Neutrophil (primary cell): ENCODE measurements around the gene STK38.

Experiments used
- H3K27ac ChIP-seq: fragments of 200-600 bp; sonication (generic); 2 replicates; pipeline ENCODE4 v1.5.1; 2016; ENCODE audit warnings: mild to moderate bottlenecking, moderate library complexity
- H3K27me3 ChIP-seq: fragments of 200-600 bp; sonication (generic); 2 replicates; pipeline ENCODE4 v1.6.0; 2016; ENCODE audit warnings: mild to moderate bottlenecking
- H3K36me3 ChIP-seq: fragments of 200-600 bp; sonication (generic); 2 replicates; pipeline ENCODE4 v1.5.1; 2017
- H3K4me1 ChIP-seq, 2 experiments: fragments of 200-600 bp in 1 of 2; sonication (generic) in 1 of 2; 1 replicate in 1 of 2; 2 replicates in 1 of 2; pipeline versions ENCODE4 v1.5.1 to v1.6.1; 2013 to 2016; ENCODE audit warnings: low read depth in 1 of 2, low read length in 1 of 2, mild to moderate bottlenecking in 1 of 2, moderate library complexity in 1 of 2; ENCODE audit not compliant: control insufficient read depth in 1 of 2, insufficient read depth in 1 of 2
- H3K4me3 ChIP-seq, 2 experiments: fragments of 200-600 bp in 1 of 2; sonication (generic) in 1 of 2; 1 replicate in 1 of 2; 2 replicates in 1 of 2; pipeline ENCODE4 v1.5.1; 2013 to 2016; ENCODE audit warnings: low read depth in 1 of 2, low read length in 1 of 2, mild to moderate bottlenecking in 1 of 2, moderate library complexity in 1 of 2
- H3K9me3 ChIP-seq: fragments of 200-600 bp; sonication (generic); 2 replicates; pipeline ENCODE4 v1.5.1; 2016
- CTCF ChIP-seq: fragments of 200-600 bp; sonication (generic); IDR thresholded peaks from 2 replicates; pipeline ENCODE4 v1.5.1; 2016; ENCODE audit warnings: antibody characterized with exemption

STK38 gene

DNA sequence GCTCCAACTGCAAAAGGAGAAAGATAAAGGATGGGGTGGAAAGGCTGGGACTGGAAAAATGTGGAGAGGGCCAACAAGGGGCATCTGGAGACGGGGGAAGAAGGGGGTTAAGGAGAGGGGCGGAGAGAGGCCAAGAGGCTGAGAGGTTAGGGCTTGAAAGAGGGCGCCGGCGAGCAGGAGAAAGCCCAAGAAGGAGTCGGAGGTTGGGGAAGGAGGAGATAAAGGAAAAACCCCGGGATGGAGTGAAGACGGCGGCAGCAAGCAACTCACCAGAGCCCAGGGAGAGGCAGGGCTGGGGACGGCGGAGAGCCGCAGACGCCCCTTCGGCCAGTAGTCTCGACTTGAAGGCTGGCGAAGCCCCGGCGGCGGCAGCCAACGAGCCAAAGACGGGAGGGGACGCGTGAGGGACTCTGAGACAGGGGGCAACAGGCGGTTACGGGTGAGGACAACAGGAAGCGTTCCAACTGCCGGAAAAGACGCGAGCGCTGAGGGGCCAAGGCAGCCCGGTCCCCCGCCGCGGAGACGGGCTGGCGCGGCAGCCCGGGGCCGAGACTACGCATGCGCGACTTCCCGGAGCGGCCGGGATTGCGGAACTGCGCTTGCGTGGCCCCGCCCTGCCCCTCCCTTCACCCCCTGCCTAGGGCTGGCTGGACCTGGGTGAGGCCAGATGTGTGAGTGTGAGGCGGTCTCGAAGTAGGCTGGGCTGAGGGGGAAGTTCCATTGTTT lies at the start of gene STK38:
STK38 (minus strand) TSS at position 560 of the 726 bp plus-strand sequence. CDS start 7,277 bp downstream, outside the sequence.
- Histone ChIP-seq H3K27ac (peak within 1 kb of the TSS; percentile 88), H3K36me3 (no peaks in the 10 kb centered on the region), H3K9me3 (no peaks in the 10 kb centered on the region), H3K4me1 (peaks cover 50 to 60% of the 10 kb centered on the region in 2 experiments), H3K27me3 (no peaks in the 10 kb centered on the region), H3K4me3 (peak within 1 kb of the TSS; percentile 99 to 100)
- TF ChIP-seq CTCF: no peak

- Histone ChIP-seq H3K4me3 (peak overlapping the region; percentile 87 to 97), H3K4me1 (peaks cover 42 to 62% of the 10 kb centered on the region in 2 experiments), H3K27ac (peak overlapping the region; percentile 96), H3K27me3 (no peaks in the 10 kb centered on the region), H3K36me3 (peaks cover 48% of the 10 kb centered on the region), H3K9me3 (no peaks in the 10 kb centered on the region)
- TF ChIP-seq CTCF: no peak
These were observed 49.1 kb upstream of the STK38 start for GRCh38 chr6:36596356-36596755.

- Histone ChIP-seq H3K36me3 (peaks cover 35% of the 10 kb centered on the region), H3K9me3 (no peaks in the 10 kb centered on the region), H3K4me3 (peak overlapping the region; percentile 87 to 97), H3K27me3 (no peaks in the 10 kb centered on the region), H3K27ac (peak overlapping the region; percentile 96), H3K4me1 (peaks cover 42 to 59% of the 10 kb centered on the region in 2 experiments)
- no peak for TF ChIP-seq CTCF
These were observed 47.8 kb upstream of the STK38 start for GRCh38 chr6:36594816-36595643.

- peaks cover 42 to 56% of the 10 kb centered on the region in 2 experiments for H3K4me1 ChIP-seq
- H3K27me3 ChIP-seq: no peaks in the 10 kb centered on the region
- no peaks in the 10 kb centered on the region for H3K9me3 ChIP-seq
- H3K27ac ChIP-seq: peak within 1 kb of the TSS; percentile 96
- peak; percentile 84 for TF ChIP-seq CTCF
- peak within 1 kb of the TSS; percentile 87 to 97 for H3K4me3 ChIP-seq
- peaks cover 27% of the 10 kb centered on the region for H3K36me3 ChIP-seq
These were observed 46.9 kb upstream of the STK38 start, which contains the start of gene SRSF3 for GRCh38 chr6:36594029-36594815. TSS of gene SRSF3 (plus strand) at chr6:36594362. CDS start at chr6:36596763, 2,401 bp downstream.

DNA sequence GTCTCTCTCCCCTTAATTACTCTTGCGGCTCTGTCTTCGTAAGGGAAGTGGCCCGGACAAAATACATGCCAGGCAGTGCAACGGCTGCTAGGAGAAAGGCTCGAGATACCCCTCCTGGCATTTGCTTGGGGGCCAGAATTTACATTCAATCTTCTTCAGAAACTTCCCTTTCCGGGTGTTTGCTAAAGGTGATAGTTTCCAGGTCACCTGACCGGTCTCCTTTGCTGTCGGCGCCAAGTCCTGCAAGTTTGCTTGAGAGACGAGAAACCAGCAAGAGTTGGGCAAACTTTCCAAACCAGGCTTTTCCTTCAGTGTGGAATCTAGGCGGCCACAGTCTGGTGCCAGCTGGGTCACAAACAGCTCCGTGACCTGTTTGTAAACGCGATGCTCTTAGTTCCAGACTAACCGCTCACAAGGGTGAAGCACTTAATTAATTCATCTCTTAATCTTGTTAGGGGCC lies 46.3 kb upstream of the STK38 start:
- TF ChIP-seq CTCF: no peak
- H3K4me1 ChIP-seq: peaks cover 38 to 51% of the 10 kb centered on the region in 2 experiments
- H3K27me3 ChIP-seq: no peaks in the 10 kb centered on the region
- peak overlapping the region; percentile 87 to 97 for H3K4me3 ChIP-seq
- H3K36me3 ChIP-seq: peaks cover 21% of the 10 kb centered on the region
- H3K27ac ChIP-seq: peak overlapping the region; percentile 96
- H3K9me3 ChIP-seq: no peaks in the 10 kb centered on the region
